ENCODE data around the gene LYST.

Gene LYST

DNA sequence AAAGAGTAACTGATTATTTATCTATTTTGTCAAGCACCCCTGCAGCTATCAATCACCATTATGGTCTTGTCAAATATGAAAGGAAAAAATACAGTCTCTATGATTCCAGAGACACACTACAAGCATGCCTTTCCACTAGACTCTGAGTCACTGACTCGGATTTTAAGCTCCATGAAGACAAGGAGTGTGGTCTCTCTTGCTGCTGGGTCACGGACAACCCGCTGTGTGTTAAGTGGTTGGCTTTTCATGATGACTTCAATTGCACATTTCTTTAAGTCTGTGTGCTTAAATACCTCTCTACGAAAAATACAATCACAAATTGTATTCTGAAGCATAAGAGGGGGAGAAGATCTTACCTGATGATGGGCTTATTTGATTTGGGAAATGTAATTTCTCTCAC, 203.1 kb downstream of the LYST start:
- WGBS (ENCODE audit: insufficient coverage, insufficient read length), result no CpG with 5 or more reads among the region's 4 CpGs
- DNase-seq (ENCODE audit: low read depth, low spot score), result no peak
- H3K4me3 ChIP-seq (ENCODE audit: low read length), result no peak overlapping the region
- H3K27ac ChIP-seq (ENCODE audit: low read length), result no peak overlapping the region
- H3K4me1 ChIP-seq (ENCODE audit: control insufficient read depth, insufficient read depth, low read length), result peaks cover 1% of the 10 kb centered on the region; the same call in 1 of the 2 replicates
- H3K36me3 ChIP-seq (ENCODE audit: control insufficient read depth, insufficient read depth, low read length), result no peaks in the 10 kb centered on the region
- H3K27me3 ChIP-seq (ENCODE audit: control insufficient read depth, insufficient read depth, low read length), result no peaks in the 10 kb centered on the region
- H3K9me3 ChIP-seq (ENCODE audit: control insufficient read depth, insufficient read depth, low read length), result no peaks in the 10 kb centered on the region

DNA sequence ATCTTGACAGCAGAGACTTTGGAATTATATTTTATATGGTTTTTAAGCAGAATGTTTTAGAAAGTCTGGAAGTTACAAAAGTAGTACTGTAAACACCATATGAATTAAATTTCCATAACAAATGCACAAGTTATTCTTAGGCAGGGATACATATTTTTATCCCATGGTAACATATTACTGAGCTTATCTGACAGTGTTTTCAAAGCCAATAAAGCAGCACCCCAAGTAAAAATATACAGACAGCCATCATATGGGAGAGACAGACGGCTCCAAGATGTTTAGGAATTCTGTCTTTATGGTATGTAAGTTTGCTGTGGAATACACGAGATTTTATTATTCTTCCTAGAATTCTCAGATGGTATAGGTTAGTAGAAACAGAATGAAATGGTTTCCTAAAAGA, 205.1 kb downstream of the LYST start:
- Histone ChIP-seq H3K27ac (ENCODE audit: low read length) (no peak overlapping the region), H3K27me3 (ENCODE audit: control insufficient read depth, insufficient read depth, low read length) (no peaks in the 10 kb centered on the region), H3K36me3 (ENCODE audit: control insufficient read depth, insufficient read depth, low read length) (no peaks in the 10 kb centered on the region), H3K4me1 (ENCODE audit: control insufficient read depth, insufficient read depth, low read length) (peaks cover 3% of the 10 kb centered on the region), H3K4me3 (ENCODE audit: low read length) (no peak overlapping the region), H3K9me3 (ENCODE audit: control insufficient read depth, insufficient read depth, low read length) (no peaks in the 10 kb centered on the region)
- DNase-seq (ENCODE audit: low read depth, low spot score), result no peak
- WGBS (ENCODE audit: insufficient coverage, insufficient read length), result no CpG with 5 or more reads among the region's 2 CpGs

DNA sequence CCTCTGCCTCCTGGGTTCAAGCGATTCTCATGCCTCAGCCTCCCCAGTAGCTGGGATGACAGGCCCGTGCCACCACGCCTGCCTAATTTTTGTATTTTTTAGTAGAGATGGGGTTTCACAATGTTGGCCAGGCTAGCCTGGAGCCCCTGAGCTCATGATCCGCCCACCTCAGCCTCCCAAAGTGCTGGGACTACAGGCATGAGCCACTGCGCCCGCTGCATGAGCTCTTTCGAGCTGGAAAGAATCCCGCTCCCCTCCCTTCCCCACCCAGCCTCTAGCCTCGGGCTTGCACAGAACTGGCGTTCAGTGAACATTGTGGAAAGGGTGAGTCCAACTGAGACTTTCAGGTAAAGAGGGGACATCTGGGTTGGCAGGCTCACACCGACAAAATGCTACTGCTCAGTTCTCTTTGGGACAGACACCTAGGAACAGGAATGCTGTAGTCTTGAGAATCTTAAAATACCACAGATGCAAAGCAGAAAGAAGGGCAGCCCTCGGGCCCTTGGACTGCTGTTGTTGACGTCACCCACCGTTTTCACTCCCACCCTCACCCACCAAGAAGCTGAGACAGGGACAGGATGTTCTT, 207.4 kb downstream of the LYST start:
- Histone ChIP-seq H3K27ac (ENCODE audit: low read length) (no peak overlapping the region), H3K9me3 (ENCODE audit: control insufficient read depth, insufficient read depth, low read length) (no peaks in the 10 kb centered on the region), H3K4me3 (ENCODE audit: low read length) (no peak overlapping the region), H3K36me3 (ENCODE audit: control insufficient read depth, insufficient read depth, low read length) (no peaks in the 10 kb centered on the region), H3K4me1 (ENCODE audit: control insufficient read depth, insufficient read depth, low read length) (peaks cover 3% of the 10 kb centered on the region), H3K27me3 (ENCODE audit: control insufficient read depth, insufficient read depth, low read length) (no peaks in the 10 kb centered on the region)
- no CpG with 5 or more reads among the region's 14 CpGs for WGBS (ENCODE audit: insufficient coverage, insufficient read length)
- DNase-seq (ENCODE audit: low read depth, low spot score), result no peak

DNA sequence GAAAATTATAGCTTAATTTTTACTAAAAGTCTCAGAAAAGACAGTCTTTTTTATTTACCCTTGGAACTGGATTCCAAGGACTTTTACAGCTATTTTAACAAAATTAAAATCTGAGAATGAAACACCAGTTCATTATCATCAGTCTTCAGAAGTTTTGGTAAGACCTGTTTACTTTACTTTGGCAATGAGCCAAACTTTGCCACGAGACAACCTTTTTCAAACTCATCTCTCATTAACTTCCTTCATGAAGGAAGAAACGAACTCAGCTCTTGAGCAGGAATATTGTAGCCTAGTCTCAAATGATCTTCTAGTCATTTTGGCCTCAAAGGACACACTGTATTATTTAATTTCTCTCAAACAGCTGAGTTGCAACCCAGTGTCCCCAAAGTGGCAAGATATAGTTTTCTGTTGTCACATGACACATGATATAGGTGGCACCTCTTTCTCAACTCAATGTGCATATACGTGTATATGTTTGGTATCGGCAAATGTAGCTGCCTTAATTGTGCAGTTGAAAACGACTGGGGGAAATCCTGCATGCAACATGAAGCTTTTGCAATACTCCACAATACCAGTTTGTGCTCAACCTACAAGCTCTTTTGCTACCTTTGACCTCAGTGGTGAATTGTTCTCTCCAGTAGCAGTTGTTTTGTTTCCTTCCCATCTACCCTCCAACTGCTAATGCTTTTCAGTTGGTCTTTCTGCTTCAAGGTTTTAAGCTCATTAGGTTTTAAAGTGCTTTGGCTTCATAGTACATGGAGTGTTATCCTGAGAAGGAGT, 208.8 kb downstream of the LYST start:
- no CpG with 5 or more reads among the region's 5 CpGs for WGBS (ENCODE audit: insufficient coverage, insufficient read length)
- H3K27me3 ChIP-seq (ENCODE audit: control insufficient read depth, insufficient read depth, low read length), result no peaks in the 10 kb centered on the region
- DNase-seq (ENCODE audit: low read depth, low spot score), result no peak
- no peaks in the 10 kb centered on the region for H3K36me3 ChIP-seq (ENCODE audit: control insufficient read depth, insufficient read depth, low read length)
- no peaks in the 10 kb centered on the region for H3K9me3 ChIP-seq (ENCODE audit: control insufficient read depth, insufficient read depth, low read length)
- H3K4me3 ChIP-seq (ENCODE audit: low read length), result no peak overlapping the region
- no peak overlapping the region for H3K27ac ChIP-seq (ENCODE audit: low read length)
- H3K4me1 ChIP-seq (ENCODE audit: control insufficient read depth, insufficient read depth, low read length), result peaks cover 3% of the 10 kb centered on the region

DNA sequence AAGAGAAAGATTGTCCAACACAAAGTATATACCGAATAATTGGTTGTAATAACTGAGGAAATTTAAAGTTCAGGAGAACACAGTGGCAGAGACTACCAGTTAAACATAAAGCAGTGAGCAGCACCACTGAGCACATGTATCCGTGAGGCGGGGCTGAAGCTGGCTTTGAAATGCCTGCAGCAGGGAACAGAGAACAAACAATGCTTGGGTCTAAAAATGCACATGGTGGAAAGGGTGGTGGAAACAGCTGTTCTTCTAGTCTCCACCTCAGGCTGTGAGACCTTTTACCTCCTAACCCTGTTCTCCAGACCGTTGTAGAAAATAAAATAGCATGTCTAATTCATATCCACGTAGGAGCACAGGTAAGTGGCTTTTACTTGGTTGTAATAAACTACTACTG, 209.4 kb downstream of the LYST start:
- DNase-seq (ENCODE audit: low read depth, low spot score), result no peak
- H3K9me3 ChIP-seq (ENCODE audit: control insufficient read depth, insufficient read depth, low read length), result no peaks in the 10 kb centered on the region
- H3K27me3 ChIP-seq (ENCODE audit: control insufficient read depth, insufficient read depth, low read length), result no peaks in the 10 kb centered on the region
- H3K27ac ChIP-seq (ENCODE audit: low read length), result no peak overlapping the region
- H3K36me3 ChIP-seq (ENCODE audit: control insufficient read depth, insufficient read depth, low read length), result no peaks in the 10 kb centered on the region
- WGBS (ENCODE audit: insufficient coverage, insufficient read length), result no CpG with 5 or more reads among the region's 5 CpGs
- peaks cover 3% of the 10 kb centered on the region for H3K4me1 ChIP-seq (ENCODE audit: control insufficient read depth, insufficient read depth, low read length)
- no peak overlapping the region for H3K4me3 ChIP-seq (ENCODE audit: low read length)

DNA sequence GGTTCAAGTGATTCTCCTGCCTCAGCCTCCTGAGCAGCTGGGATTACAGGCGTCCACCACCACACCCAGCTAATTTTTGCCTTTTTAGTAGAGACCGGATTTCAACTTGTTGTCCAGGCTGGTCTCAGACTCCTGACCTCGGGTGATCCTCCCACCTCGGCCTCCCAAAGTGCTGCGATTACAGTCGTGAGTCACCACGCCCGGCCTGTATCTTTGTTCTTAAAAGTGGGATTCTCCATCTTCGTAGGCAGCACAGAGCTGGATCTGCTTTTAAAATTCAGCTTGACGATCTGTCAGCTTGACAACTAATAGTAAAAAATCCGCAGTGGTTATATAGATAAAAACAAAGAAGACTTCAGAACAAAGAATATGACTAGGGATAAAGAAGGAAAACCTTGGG, 214.3 kb downstream of the LYST start:
- Histone ChIP-seq H3K36me3 (ENCODE audit: control insufficient read depth, insufficient read depth, low read length) (no peaks in the 10 kb centered on the region), H3K27me3 (ENCODE audit: control insufficient read depth, insufficient read depth, low read length) (no peaks in the 10 kb centered on the region), H3K9me3 (ENCODE audit: control insufficient read depth, insufficient read depth, low read length) (no peaks in the 10 kb centered on the region), H3K27ac (ENCODE audit: low read length) (no peak overlapping the region), H3K4me3 (ENCODE audit: low read length) (no peak overlapping the region), H3K4me1 (ENCODE audit: control insufficient read depth, insufficient read depth, low read length) (peaks cover 4% of the 10 kb centered on the region)
- no CpG with 5 or more reads among the region's 11 CpGs for whole genome bisulfite sequencing (ENCODE audit: insufficient coverage, insufficient read length)
- DNase-seq (ENCODE audit: low read depth, low spot score), result no peak

DNA sequence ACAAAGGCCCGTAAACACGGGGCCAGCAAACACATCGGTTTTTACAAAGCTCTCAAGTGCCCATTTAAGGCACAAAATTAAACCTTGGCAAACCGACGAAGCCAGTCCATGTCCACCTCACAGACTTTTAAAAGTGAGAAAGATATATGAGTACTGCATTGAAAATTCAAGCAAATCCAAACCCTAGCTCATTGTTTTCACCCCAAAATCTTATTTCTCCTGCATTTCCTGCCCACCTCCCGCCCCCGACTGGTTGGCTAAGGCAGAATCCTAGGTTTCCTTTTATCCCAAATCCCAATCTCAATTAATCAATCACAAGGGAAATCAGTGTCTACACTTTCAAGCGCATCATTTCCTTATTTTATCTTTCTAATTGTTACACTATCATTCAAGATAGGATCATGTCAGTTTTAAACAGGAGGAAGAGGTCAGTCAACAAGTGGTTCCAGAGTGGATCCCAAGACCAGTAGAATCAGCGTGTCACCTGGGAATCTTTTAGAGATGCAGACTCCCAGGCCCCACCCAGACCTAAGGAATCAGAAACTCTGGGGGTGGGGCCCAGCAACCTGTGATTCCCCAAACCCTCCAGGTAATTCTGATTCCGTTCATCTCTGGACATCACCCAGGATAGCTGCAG, 215.4 kb downstream of the LYST start:
- no peak overlapping the region for H3K27ac ChIP-seq (ENCODE audit: low read length)
- H3K27me3 ChIP-seq (ENCODE audit: control insufficient read depth, insufficient read depth, low read length), result no peaks in the 10 kb centered on the region
- peak overlapping the region; percentile 71; the same call in 1 of the 2 replicates for H3K4me3 ChIP-seq (ENCODE audit: low read length)
- no peaks in the 10 kb centered on the region for H3K9me3 ChIP-seq (ENCODE audit: control insufficient read depth, insufficient read depth, low read length)
- no peaks in the 10 kb centered on the region for H3K36me3 ChIP-seq (ENCODE audit: control insufficient read depth, insufficient read depth, low read length)
- peaks cover 2% of the 10 kb centered on the region for H3K4me1 ChIP-seq (ENCODE audit: control insufficient read depth, insufficient read depth, low read length)
- DNase-seq (ENCODE audit: low read depth, low spot score), result no peak
- WGBS (ENCODE audit: insufficient coverage, insufficient read length), result no CpG with 5 or more reads among the region's 10 CpGs

DNA sequence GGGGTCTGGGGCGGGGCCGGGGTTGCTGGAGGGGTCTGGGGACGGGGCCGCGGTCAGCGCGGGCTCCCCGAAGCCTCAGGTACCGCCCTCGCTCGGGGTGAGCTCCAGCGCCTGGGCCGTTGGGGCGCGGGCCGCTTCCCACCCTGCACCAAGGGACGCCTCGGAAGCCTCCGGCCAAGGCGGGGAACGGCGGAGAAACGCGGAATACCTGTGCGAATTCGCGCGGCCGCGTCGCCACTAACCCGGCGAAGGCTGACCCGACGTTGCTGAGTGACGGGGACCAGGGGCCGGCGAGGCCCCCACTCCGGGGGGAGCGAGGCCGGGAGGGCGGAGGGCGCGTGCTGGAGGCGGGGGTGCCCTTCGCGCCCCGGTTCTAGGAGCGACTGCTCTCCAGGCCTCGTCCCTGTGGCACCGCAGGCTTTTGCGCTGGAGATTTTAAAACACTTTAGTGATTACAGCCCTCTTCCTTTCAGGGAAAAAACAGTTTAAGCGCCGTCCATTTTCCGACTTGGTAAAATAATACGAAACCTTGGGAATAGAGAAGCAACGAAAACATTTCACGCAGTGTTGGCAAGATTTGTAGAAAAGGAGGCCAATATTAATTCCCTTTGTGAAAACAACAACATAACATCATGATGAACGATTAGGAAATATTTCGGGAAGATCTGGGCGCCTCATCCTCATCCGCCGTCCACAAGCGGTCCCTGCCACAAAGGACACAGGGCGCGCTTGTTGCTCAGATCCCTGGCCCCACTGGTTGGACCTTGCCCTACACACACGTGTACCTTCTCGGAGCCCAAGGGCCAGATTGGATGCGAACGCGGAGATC, 216.2 kb downstream of the LYST start:
- DNase-seq (ENCODE audit: low read depth, low spot score), result no peak
- WGBS (ENCODE audit: insufficient coverage, insufficient read length), result no CpG with 5 or more reads among the region's 71 CpGs
- peak overlapping the region; percentile 71 for H3K4me3 ChIP-seq (ENCODE audit: low read length)
- peaks cover 2% of the 10 kb centered on the region for H3K4me1 ChIP-seq (ENCODE audit: control insufficient read depth, insufficient read depth, low read length)
- H3K9me3 ChIP-seq (ENCODE audit: control insufficient read depth, insufficient read depth, low read length), result no peaks in the 10 kb centered on the region
- H3K27me3 ChIP-seq (ENCODE audit: control insufficient read depth, insufficient read depth, low read length), result no peaks in the 10 kb centered on the region
- no peaks in the 10 kb centered on the region for H3K36me3 ChIP-seq (ENCODE audit: control insufficient read depth, insufficient read depth, low read length)
- H3K27ac ChIP-seq (ENCODE audit: low read length), result no peak overlapping the region

DNA sequence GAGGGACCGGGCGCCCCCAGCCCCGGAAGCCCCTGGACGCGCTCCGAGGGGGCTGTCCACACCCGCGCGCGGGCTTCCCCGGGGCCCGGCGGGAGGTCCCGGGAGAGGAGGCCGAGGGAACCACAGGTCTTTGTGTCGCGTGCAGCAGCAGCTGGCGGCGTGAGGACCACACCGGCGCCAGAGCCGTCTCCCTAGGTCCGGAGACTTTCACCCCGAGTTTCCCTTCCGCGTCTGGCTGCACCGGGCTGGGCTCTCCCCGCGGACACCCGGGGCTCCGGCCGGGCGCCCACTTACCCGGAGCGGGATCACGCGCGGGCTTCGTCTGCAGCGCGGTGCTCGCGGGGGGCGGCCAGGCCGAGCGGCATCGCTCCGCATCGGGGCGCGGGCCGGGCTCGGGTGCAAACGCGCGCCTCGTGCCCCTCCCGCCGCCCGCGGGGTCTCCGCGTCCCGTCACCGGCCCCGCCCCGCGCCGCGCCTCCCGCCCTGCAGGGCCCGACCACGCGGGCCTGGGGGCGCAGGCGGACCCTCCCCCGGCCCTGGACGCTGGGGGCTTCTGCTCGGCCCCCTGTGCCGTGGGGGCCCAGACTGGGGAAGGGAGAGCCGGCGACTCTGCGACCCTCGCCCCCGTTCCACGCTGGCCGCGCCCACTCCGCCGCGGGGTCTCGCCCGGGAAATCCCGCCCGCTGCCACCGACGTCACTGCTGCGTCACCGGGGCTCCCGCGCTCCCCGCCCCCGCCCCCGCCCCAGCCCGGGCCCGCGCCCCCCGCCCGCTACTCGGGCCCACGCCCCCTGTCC, 217.1 kb downstream of the LYST start, which contains the start of gene GNG4:
TSS of gene GNG4 (minus strand) at position 417 of the 796 bp plus-strand sequence. CDS start 65,946 bp downstream, outside the sequence.
- H3K27me3 ChIP-seq (ENCODE audit: control insufficient read depth, insufficient read depth, low read length), result no peaks in the 10 kb centered on the region
- H3K4me3 ChIP-seq (ENCODE audit: low read length), result peak within 1 kb of the TSS; percentile 71
- H3K4me1 ChIP-seq (ENCODE audit: control insufficient read depth, insufficient read depth, low read length), result peaks cover 4% of the 10 kb centered on the region
- no peak within 1 kb of the TSS for H3K27ac ChIP-seq (ENCODE audit: low read length)
- no peaks in the 10 kb centered on the region for H3K36me3 ChIP-seq (ENCODE audit: control insufficient read depth, insufficient read depth, low read length)
- WGBS (ENCODE audit: insufficient coverage, insufficient read length), result no CpG with 5 or more reads among the region's 111 CpGs
- no peak for DNase-seq (ENCODE audit: low read depth, low spot score)
- H3K9me3 ChIP-seq (ENCODE audit: control insufficient read depth, insufficient read depth, low read length), result no peaks in the 10 kb centered on the region

All from iPS DF 6.9 (cell line).